HG03139 (cell line): Measurements from ENCODE around the gene WDFY4.

Experiments used
- ATAC-seq: cut with Tn5 transposase; IDR thresholded peaks from one replicate; pipeline ENCODE4 v1.9.1; 2021; ENCODE audit not compliant: unreplicated experiment

The WDFY4 gene

DNA sequence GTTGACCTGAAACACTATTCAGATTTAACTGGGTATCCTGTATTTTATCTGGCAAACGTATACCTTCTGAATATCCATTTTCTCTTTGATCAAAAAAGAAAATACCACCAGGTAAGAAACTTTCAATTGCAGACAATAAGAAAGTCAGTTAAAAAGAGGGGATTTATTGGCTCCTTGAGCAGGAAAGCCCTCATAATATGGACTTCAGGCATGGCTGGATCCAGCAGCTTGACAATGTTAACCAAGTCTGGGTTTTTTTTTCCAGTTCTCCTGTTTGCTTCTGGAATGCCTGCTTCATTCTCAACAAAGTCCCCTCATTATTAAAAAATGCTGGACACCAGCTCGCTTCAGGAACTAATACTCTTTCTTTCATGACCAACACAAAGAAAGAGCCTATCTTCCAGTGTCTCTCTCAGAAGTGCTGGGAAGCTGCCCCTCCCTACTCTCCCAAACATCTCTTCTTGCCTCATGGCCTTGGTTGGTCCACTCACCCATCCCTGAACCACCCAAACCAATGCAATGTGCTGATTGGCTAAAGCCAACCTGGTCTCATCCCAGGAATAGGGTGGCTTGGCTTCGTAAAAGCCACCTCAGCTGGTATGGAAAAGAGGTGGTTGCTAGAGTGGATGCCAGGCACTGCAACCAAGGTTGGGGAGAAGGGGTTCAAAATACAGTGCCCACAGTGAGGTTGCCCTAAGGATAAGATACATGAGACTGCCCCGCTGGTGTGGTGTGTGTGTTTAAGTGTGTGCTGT is 30.6 kb upstream of the WDFY4 start:
- no peak for ATAC-seq

GRCh38 chr10:48655411-48656240 is 29.0 kb upstream of the WDFY4 start:
- peak; percentile 22 for ATAC-seq

DNA sequence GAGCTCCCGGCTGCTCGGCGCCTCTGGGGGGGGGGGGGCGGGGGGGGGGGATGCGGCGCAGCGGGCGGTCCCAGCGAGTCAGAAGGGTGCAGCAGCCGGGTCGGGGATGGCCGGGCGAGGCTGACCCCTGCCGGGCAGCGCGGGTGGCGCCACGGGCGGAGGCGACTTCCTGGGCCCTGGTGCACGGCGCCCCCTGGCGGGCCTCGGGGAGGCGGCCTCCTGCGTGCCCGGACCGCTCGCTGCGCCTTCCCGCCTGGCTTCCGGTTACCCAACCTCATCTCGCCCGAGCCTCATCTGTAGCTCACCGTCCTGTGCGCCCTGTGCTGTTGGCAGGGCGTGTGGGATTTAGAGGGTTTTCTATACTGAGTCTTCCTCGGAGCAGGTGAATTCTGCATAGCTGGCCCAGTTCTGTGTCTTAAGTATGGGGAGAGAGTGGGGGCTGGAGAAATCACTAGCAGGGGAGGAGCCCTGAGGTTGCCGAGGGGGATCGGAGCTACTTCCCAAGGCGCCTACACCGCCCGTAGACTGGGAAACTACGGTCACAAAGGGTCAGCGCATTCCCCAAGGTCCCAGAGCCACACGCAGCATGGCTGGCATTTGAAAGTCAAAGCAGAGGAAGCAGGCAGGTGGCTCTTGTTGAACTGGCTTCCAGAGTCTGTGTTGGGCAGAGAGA is 28.3 kb upstream of the WDFY4 start:
- ATAC-seq = peak; percentile 84

DNA sequence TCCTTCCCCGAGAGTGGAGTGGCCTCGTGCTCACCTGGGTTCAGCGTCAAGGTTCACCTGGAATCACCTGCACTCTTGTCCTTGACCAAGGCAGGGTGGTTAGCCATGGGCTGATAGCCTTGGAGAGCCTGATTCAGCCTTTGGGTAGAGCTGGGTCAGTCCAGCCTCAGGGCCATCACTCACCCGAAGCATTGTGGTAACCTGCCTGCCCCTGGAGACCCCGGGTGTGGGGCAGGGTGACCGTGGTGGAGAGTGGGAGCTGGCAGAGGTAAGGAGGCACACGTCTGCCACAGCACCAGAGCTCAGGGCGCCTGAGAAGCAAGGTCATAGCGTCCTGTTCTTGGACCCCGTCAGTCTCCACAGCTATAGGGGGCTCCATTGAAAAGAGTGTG is 27.8 kb upstream of the WDFY4 start:
- no peak for ATAC-seq

GRCh38 chr10:48657416-48657815 is 27.3 kb upstream of the WDFY4 start:
- no peak for ATAC-seq

DNA sequence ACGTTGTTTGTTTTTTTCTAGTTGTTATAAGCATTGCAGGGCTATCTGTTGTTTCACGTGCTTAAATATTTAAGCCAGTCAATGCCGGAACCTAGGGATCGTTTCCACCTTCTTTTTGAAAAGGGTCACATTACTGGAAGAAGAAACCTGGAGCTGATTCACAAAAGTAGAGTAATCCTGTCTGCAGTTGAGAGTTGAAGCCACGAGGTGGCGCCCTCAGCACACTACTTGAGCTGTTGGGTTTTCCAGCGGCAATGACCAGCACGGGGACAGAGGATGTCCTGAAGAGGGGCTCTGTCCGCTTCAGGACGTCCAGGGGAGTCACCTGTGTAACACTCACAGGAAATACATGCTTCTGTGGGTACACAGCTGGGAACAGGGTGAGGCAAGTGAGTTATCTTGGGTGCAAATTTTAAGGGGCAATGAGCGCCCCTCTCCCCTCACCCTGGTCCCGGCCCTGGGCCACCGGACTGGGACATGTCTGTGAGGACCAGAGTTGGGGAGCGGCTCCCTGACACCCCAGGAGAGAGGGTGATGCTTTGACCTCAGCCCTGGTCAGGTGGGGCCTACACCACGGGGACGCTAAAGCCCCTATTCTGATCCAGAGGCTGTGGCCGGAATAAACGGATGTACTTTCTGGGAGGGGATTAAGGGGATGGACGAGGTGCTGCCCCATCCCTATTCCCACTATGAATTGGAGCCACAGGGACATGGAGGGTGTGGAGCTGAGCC is 26.3 kb upstream of the WDFY4 start:
- ATAC-seq = no peak

GRCh38 chr10:48658975-48659269 is 25.8 kb upstream of the WDFY4 start:
- ATAC-seq = no peak

DNA sequence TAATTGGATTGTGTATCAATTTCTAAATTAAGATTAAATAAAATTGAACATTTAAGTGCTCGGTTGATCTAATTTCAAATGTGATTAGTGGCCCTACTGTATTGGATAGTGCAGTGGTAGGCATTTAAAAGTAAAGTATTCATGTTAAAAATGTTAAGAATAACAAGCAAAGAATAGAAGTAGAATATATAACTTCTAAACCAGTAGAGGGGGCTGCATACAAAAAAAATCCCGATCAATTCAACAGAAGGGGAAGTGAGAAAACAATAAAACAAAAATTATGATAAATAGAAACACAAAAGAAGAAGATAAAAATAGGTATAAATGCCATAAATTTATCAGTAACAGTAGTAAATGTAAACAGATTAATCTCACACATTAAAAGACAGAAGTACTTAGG is 24.9 kb upstream of the WDFY4 start:
- no peak for ATAC-seq

DNA sequence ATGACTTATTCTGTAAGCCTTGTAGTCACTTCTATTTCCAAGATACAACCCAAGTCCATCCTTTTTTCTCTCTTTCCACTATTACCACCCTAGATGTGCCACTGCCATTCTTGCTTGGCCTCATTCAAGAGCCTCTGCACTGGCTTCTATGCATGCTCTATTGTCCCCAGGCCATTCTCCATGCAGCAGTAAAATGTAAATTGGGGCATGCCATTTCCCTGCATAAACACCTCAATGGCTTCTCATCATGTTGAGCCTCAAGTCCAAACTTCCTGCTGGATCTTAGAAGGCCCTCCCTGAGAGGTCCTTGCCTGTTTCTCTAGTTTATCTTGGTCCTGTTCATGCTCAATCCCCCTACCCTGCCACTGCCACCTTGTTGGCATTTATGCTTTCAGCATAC is 23.2 kb upstream of the WDFY4 start:
- ATAC-seq = no peak

- ATAC-seq = peak; percentile 28
Observed at GRCh38 chr10:48667960-48668590, 16.6 kb upstream of the WDFY4 start.

DNA sequence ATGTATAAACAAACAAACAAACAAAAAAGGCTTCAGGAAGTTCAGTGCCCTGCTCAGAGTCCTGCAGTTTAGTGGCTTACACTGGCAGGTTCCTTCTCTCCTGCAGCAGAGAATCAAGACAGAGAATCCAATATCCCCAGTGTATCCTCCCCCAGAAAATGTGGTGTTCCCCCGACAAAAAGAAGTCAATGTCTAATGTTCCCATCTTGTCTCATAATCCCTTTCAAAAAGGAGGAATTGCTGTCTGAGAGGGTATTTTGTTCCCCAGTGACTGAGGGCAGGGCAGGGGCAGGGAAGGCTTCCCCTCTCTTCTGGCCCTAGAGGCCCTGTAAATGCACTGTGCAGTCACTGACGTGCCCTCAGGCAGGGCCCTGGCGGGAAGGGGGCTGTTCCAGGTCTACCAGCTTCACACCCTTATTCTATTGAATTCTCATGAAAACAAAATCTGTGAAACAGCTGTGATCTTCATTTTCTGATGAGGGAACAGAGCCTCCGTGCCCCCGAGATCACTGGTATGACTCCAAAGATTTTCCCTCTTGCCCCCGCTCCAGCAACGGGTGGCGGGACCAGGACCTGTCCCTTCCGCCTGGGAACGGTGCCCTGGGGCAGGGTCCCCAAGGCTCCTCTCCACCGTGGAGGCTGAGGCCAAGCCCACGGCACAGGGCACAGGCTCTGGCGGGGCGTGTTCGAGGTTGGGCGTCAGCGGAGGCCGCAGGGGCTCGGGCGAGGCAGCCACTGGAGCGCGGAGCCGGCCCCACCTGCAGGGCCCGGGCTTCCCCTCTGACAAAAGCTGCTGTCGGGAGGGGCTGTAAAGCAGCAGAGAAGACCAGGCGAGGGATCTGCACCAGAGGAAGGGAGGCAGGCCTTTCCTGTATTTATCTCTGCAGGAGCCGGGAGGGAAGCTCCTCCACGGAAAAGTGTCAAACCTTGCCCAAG is 13.4 kb upstream of the WDFY4 start:
- peak; percentile 55 for ATAC-seq

DNA sequence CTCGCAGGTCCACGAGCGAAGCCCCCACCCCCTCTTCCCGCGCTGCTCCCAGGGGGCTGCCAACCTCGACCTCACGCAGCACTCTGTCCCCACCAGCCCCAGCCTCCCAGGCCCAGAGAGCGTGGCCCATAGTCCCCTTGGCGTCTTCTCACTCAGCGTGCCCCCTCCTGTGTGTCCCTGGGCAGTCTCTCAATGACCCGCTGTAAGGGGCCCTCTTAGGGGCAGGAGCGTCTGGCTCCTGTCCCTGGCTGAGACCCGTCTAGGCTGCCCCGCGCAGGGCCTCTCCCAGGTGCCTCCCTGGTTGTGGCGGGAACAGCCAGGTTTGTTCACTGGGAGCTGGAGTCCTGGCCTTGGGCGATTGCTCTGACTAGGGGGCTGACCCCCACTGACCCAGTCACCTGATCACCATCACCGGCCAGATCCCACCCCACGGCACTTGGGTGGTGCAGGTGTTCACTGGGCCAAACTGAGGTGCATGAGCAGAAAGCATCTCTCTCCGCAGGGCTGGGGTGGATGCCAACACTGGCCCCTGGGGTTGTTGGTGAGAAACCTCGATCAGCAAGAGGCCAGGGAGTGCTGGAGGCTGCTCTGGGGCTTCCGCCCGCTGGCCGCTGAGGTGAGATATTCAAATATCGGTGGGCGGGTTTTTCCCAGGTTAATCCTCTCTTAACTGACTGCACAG is 12.6 kb upstream of the WDFY4 start:
- peak; percentile 34 for ATAC-seq

DNA sequence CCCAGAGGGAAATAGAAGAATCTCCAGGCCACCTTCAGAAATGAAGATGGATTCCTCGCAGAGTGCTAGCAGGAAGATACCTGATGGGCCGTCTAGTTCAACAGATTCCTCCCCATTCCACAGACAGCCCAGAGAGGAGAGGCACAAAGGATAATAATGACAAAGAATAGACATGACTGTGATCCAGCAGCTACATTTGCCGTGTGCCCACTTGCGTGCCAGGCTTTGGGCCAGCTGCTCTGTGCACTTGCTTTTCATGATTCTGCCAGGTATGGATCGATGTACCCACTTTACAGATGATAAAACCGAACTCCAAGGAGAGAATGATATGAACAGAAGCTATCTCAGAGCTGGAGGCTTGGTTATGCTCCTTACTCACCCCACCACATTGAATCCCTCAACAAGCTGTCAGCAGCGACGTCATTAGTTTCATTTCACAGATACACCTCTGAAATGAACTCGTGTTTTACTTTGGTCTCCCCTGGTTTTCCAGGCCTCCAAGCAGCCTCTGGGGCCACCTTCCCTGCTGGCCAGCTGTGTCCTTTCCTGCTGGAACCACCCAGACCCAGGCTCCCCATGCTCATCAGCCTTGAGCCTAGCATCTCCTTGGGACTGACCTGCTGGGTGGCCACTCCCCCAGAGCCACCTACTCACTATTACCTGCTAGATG is 11.9 kb upstream of the WDFY4 start:
- ATAC-seq = peak; percentile 9

DNA sequence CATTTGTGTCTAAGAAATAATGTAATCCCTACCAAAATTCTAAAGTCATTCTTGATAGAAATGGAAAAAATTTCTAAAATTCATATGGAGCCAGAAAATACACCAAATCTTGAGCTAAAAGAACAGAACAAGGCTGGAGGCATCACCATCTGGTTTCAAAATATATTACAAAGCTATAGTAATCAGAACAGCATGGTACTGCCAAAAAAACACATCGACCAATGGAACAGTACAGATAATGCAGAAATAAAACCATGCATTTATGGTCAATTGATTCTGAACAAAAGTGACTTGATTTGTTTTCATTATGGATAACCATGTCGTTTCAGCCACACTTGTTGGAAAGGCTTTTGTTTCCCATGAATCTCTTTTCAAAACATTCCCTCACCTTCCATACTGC is 7.0 kb upstream of the WDFY4 start:
- no peak for ATAC-seq

DNA sequence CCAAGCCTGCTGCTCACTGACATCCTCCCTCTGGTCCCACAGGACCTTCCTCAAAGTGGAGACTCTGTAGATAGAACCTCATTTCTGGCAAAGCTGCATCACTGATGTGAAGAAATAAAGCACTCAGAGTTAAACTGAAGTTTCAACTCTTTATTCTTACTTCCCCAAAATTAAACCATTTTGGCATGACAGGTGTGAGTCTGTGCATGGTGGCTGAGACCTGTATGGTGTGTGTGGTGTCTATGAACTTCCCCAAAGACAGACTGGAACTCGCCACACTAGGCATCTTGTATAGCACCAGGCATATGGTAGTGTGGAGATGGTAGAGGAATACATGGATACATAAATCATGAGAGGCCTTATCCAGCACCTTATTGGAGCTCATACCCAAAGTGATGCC is 6.6 kb upstream of the WDFY4 start:
- ATAC-seq = peak; percentile 53

GRCh38 chr10:48681740-48682139 is 2.9 kb upstream of the WDFY4 start:
- no peak for ATAC-seq

GRCh38 chr10:48682265-48682664 is 2.4 kb upstream of the WDFY4 start:
- ATAC-seq = no peak

DNA sequence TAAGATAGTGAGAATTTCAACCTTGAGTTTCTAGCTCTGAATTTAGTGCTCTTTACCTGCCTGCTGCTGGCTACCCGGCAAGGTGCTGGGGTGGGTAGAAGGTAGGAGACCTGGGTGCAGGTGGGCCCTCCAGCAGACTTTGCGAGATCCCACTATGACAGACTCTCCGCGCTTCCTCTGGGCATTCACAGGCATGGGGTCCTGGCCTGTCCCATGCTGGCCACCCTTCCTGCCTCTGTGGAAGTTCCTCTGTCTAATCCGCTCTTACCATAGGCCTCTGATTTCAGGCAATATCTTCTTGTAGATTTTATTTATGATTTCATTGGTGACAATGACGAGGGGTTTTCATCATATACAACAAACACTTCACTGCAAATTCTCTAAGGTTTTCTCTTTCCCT is 1.2 kb upstream of the WDFY4 start:
- ATAC-seq = no peak

DNA sequence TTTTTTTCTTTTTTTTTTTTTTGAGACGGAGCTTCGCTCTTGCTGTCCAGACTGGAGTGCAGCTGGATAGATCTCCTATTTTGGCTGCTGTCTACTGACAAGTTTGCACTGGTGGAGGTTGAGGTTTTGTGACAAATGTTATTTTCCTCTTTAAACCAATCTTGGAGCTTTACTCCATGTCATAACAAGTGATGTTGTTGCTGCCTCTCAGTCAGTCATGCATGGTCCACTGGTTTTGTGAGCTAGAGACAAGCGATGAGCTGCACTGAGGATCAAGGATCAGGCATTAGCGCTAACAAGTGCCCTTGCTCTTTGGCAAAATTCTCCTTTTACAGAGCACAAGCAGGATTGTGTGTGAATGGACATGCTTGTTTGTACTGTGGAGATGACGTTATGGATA is 805 bp upstream of the WDFY4 start:
- ATAC-seq = peak; percentile 28
